Panc1 (cell line): ENCODE results near the gene ITGA11. TPM values are rescaled to one million over a fixed set of nuclear protein-coding genes. Genes with fewer than 3 reads are reported as not detected.

Source experiments
- ATAC-seq: fragments of 200-7000 bp; cut with Tn5 transposase; 2 replicates; pipeline ENCODE4 v1.9.1; 2020; ENCODE audit warnings: mild to moderate bottlenecking, moderate library complexity
- BruUV-seq: library from RNA; stranded (reverse); fragments of 400-500 nt; replicated peaks from 2 replicates; lab custom pipeline; 2021; lab: Mats Ljungman, UMichigan
- CTCF ChIA-PET: fragments of 300-600 bp; sonication (Branson Sonifier 250); formaldehyde crosslinking; loops from one replicate; lab custom pipeline; 2022; ENCODE audit warnings: antibody characterized with exemption; lab: Charles Lee
- POLR2A ChIA-PET: fragments of 300-600 bp; sonication (Branson Sonifier 250); formaldehyde crosslinking; loops from one replicate; lab custom pipeline; 2022; ENCODE audit warnings: antibody characterized with exemption; lab: Charles Lee
- DNase-seq: peaks from one replicate; pipeline ENCODE4 v3.0.0-alpha.2; 2010; ENCODE audit warnings: low read depth, low spot score
- H3K27ac ChIP-seq: 2 replicates; pipeline ENCODE4 v1.5.1; 2011; ENCODE audit warnings: mild to moderate bottlenecking, low read length, inconsistent platforms
- H3K27me3 ChIP-seq: fragments of 200-500 bp; sonication (Bioruptor generic); 2 replicates; pipeline ENCODE4 v1.6.0; 2014; ENCODE audit warnings: low read length, inconsistent platforms; ENCODE audit not compliant: control insufficient read depth, insufficient read depth
- H3K36me3 ChIP-seq: fragments of 200-500 bp; sonication (Bioruptor generic); 2 replicates; pipeline ENCODE4 v1.5.1; 2014; ENCODE audit warnings: inconsistent platforms, mild to moderate bottlenecking, low read length, moderate library complexity; ENCODE audit not compliant: control insufficient read depth, insufficient read depth
- H3K4me1 ChIP-seq: 2 replicates; pipeline ENCODE4 v1.5.1; 2011; ENCODE audit warnings: inconsistent platforms, mild to moderate bottlenecking, low read length, moderate library complexity; ENCODE audit not compliant: control insufficient read depth, insufficient read depth
- H3K4me3 ChIP-seq, 2 experiments: 2 replicates each; pipeline ENCODE4 v1.5.1; 2011 to 2012; ENCODE audit warnings: low read depth in 2 of 2, low read length in 2 of 2, mild to moderate bottlenecking in 2 of 2, inconsistent platforms in 1 of 2, moderate library complexity in 1 of 2
- H3K9me3 ChIP-seq: fragments of 200-500 bp; sonication (Bioruptor generic); 2 replicates; pipeline ENCODE4 v1.5.1; 2014; ENCODE audit warnings: low read depth, mild to moderate bottlenecking, inconsistent platforms, low read length, moderate library complexity; ENCODE audit not compliant: control insufficient read depth, insufficient read depth
- CTCF ChIP-seq: fragments of 450-650 bp; IDR thresholded peaks from 2 replicates; pipeline ENCODE4 v1.5.1; 2017; ENCODE audit warnings: mild to moderate bottlenecking
- POLR2AphosphoS5 ChIP-seq: IDR thresholded peaks from 2 replicates; pipeline ENCODE4 v1.6.1; 2012; ENCODE audit warnings: mild to moderate bottlenecking, low read depth, low read length, moderate library complexity
- REST ChIP-seq, 2 experiments: IDR thresholded peaks; 2 replicates each; pipeline ENCODE4 v1.6.1; 2011 to 2012; ENCODE audit warnings: low read depth in 2 of 2, control low read depth in 1 of 2, low read length in 1 of 2, mild to moderate bottlenecking in 1 of 2, moderate library complexity in 1 of 2; ENCODE audit not compliant: insufficient read depth in 1 of 2
- SIN3A ChIP-seq: IDR thresholded peaks from 2 replicates; pipeline ENCODE4 v1.6.1; 2012; ENCODE audit warnings: low read depth, mild to moderate bottlenecking, low read length, moderate library complexity, borderline replicate concordance; ENCODE audit not compliant: insufficient read depth
- TCF7L2 ChIP-seq: IDR thresholded peaks from 2 replicates; pipeline ENCODE4 v1.6.1; 2011; ENCODE audit warnings: mild to moderate bottlenecking, low read depth, low read length, inconsistent platforms
- in situ Hi-C: cut with HindIII; loops from 2 replicates; pipeline ENCODE4 v1.10.0; 2016; ENCODE audit warnings: low sequenced_read_pairs, low pct_unique_long_range_greater_than_20kb
- intact Hi-C: fragments of 100-400 bp; cut with micrococcal nuclease; formaldehyde crosslinking; loops from one replicate; pipeline ENCODE4 v1.10.0; 2022; ENCODE audit not compliant: unreplicated experiment
- total RNA-seq: library from RNA; stranded (reverse); gene quantifications from one replicate; pipeline ENCODE4 v1.2.1, GENCODE V29; 2021; ENCODE audit not compliant: unreplicated experiment

Gene ITGA11
- total RNA-seq, 1 experiment from 2014 or later: 0.28 TPM

DNA sequence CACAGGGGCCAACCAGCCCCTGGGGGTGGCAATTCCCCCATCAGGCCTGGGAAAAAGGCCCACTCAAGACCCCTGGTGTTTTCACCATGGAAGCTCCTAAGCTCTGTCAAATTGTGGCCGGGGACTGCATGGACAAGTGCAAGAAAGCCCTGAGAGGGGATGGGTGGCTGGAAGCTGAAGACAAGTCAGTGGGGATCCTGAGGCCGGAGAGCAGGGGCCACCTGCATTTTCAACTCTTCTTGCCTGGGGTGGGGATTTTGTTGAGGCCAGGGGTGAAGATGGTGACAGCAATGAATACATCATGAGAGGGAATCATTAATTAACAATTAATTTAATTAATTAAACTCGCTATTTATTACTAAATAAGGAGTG is 120.5 kb downstream of the ITGA11 start:
- intact Hi-C loops (no loop called here), in situ Hi-C loops (no loop called here)
- H3K27me3 ChIP-seq: no peaks in the 10 kb centered on the region
- no peaks in the 10 kb centered on the region for H3K4me1 ChIP-seq
- no peak overlapping the region for H3K27ac ChIP-seq
- TF ChIP-seq TCF7L2 (no peak), CTCF (no peak), POLR2AphosphoS5 (no peak), SIN3A (no peak), REST (IDR thresholded peaks at IDR 0.05; ENCODE audit: insufficient read depth in 1 of 2, low read depth in 2 of 2, low read length in 1 of 2) (no peak)
- H3K9me3 ChIP-seq: no peaks in the 10 kb centered on the region
- no TSS peak for BruUV-seq
- DNase-seq: no peak
- CTCF ChIA-PET: interaction anchor here (0.5 kb wide), 1 partner anchor 724 kb away, joined by 3 read pairs; no protein-coding TSS in a partner anchor
- POLR2A ChIA-PET: no interaction called here
- H3K36me3 ChIP-seq: no peaks in the 10 kb centered on the region
- no peak for ATAC-seq
- no peak overlapping the region for H3K4me3 ChIP-seq

DNA sequence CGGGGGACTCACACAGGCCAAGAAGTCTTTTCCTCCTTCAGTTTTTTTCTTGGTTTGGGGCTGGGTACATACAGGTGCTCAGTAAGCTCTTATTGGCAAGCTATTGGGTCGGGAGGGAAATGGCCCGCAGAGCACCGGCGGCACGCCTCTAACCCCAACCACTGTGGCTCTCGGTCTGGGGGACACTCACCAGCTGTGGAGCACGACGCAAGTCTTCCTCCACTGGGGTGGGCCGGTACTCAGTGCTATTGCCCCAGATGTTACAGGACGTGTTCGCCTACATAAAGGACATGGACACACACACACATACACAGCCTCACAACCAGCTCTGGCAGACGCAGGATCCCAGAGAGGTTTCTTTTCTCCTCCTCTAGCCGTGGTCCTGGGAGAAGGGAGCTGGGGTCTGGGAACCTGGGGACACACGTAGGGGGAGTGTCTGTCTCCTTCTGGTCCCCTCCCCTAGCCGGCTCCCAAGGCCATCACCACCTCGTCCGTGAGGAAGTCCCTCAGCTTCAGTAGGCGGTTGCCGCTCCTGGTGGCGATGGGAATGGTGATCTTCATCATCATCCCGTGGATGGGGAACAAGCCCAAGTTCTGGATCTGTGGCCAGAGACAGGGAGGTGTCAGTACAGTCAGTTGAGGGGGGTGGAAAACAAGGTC is 121.0 kb downstream of the ITGA11 start:
- no TSS peak for BruUV-seq
- in situ Hi-C loops (no loop called here), intact Hi-C loops (no loop called here)
- ATAC-seq (no peak), DNase-seq (no peak)
- Histone ChIP-seq H3K36me3 (no peaks in the 10 kb centered on the region), H3K4me3 (no peak overlapping the region), H3K27me3 (no peaks in the 10 kb centered on the region), H3K27ac (no peak overlapping the region), H3K4me1 (no peaks in the 10 kb centered on the region), H3K9me3 (no peaks in the 10 kb centered on the region)
- ChIA-PET CTCF (interaction anchor here (0.5 kb wide), 1 partner anchor 724 kb away, joined by 3 read pairs; no protein-coding TSS in a partner anchor), POLR2A (no interaction called here)
- TF ChIP-seq TCF7L2: no peak

DNA sequence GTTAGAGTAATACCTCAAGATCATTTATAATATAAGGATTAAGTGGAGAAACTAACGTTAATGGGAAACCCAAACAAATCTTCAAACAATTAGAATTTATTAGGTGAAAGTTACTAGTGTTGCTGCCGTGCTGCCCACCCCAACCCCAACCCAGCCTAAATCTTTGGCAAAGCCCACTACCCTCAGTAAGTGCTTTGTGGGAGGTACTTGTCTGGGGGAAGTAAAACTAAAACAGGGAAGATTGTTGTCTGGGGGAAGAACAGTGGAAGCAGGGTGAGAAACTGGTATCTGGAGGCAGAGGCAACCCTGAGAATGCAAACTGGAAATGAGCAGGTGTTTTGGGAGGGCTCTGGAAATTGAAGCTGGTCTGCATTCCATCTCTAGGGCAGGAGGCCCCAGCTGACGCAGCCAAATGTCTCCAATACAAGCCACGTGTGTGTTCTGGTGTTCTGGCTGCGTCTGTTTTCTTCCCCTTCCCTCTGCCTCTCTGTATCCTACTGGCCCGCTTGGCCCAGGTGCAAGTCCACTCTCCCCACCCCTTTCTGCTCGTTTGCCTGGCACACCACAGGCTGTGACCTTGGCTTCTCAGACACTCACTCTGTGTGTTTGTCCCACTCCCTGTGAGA is 121.7 kb downstream of the ITGA11 start:
- H3K27ac ChIP-seq: no peak overlapping the region
- ChIA-PET POLR2A (no interaction called here), CTCF (no interaction called here)
- no peak for TF ChIP-seq SIN3A
- no peak for TF ChIP-seq TCF7L2
- no peak for TF ChIP-seq REST (IDR thresholded peaks at IDR 0.05; ENCODE audit: insufficient read depth in 1 of 2, low read depth in 2 of 2, low read length in 1 of 2)
- TF ChIP-seq POLR2AphosphoS5: no peak
- no peak for TF ChIP-seq CTCF
- BruUV-seq: no TSS peak
- no peak for ATAC-seq
- DNase-seq: no peak
- H3K27me3 ChIP-seq: no peaks in the 10 kb centered on the region
- H3K4me3 ChIP-seq: no peak overlapping the region
- H3K9me3 ChIP-seq: no peaks in the 10 kb centered on the region
- no peaks in the 10 kb centered on the region for H3K4me1 ChIP-seq
- H3K36me3 ChIP-seq: no peaks in the 10 kb centered on the region
- in situ Hi-C loops: no loop called here
- intact Hi-C loops: no loop called here
